GM12878 (cell line): Measurements from ENCODE around the gene MAP1LC3A. TPM values are rescaled to one million over a fixed set of nuclear protein-coding genes. Genes with fewer than 3 reads are reported as not detected.

Experiments used
- ATAC-seq: fragments of 200-7000 bp; cut with Tn5 transposase; 3 replicates; pipeline ENCODE4 v1.9.1; 2020; ENCODE audit warnings: mild to moderate bottlenecking, moderate library complexity
- BruUV-seq: library from RNA; stranded (reverse); fragments of 400-500 nt; replicated peaks from 2 replicates; lab custom pipeline; 2021; lab: Mats Ljungman, UMichigan
- CTCF ChIA-PET: fragments of 300-600 bp; sonication (Branson Sonifier 250); formaldehyde crosslinking; extraction: SDS; loops from one replicate; lab custom pipeline; 2021; ENCODE audit warnings: inconsistent platforms; lab: Yijun Ruan, JAX
- POLR2A ChIA-PET: fragments of 350-600 bp; formaldehyde crosslinking; extraction: SDS; loops from one replicate; lab custom pipeline; 2021; ENCODE audit warnings: inconsistent platforms; lab: Charles Lee
- RAD21 ChIA-PET: fragments of 300-600 bp; sonication (Branson Sonifier 250); formaldehyde crosslinking; loops from one replicate; lab custom pipeline; 2023; ENCODE audit warnings: antibody characterized with exemption; ENCODE audit not compliant: unreplicated experiment; lab: Charles Lee
- SMC1A ChIA-PET: fragments of 300-600 bp; sonication (Branson Sonifier 250); formaldehyde crosslinking; loops from one replicate; lab custom pipeline; 2023; ENCODE audit not compliant: unreplicated experiment, uncharacterized antibody; lab: Charles Lee
- DNase-seq: peaks from one replicate; pipeline ENCODE4 v3.0.0-alpha.2; 2011; ENCODE audit warnings: low read depth, low spot score
- FAIRE-seq: peaks from 3 replicates; lab custom pipeline; 2011; peaks lifted over from hg19 to GRCh38; lab: Jason Lieb, UNC
- H2AFZ ChIP-seq: 2 replicates; pipeline ENCODE4 v1.6.0; 2011; ENCODE audit warnings: low read depth, low read length, control low read depth; ENCODE audit not compliant: control insufficient read depth
- H3K27ac ChIP-seq: 2 replicates; pipeline ENCODE4 v1.5.1; 2011; ENCODE audit warnings: control low read depth; ENCODE audit not compliant: control insufficient read depth, insufficient read depth
- H3K27me3 ChIP-seq, 2 experiments: replicated peaks in 1 of 2; 2 replicates each; pipeline versions ENCODE4 v1.6.0 to v1.6.1; 2011; ENCODE audit warnings: low read length in 1 of 2; ENCODE audit not compliant: control insufficient read depth in 2 of 2, insufficient read depth in 2 of 2
- H3K36me3 ChIP-seq, 2 experiments: 2 replicates each; pipeline ENCODE4 v1.5.1; 2011; ENCODE audit warnings: low read length in 1 of 2; ENCODE audit not compliant: control insufficient read depth in 2 of 2, insufficient read depth in 2 of 2
- H3K4me1 ChIP-seq: 2 replicates; pipeline ENCODE4 v1.6.1; 2011; ENCODE audit warnings: mild to moderate bottlenecking, low read length, moderate library complexity, mixed read lengths; ENCODE audit not compliant: control insufficient read depth, insufficient read depth
- H3K4me2 ChIP-seq: 2 replicates; pipeline ENCODE4 v1.6.0; 2011; ENCODE audit warnings: control low read depth; ENCODE audit not compliant: control insufficient read depth, insufficient read depth
- H3K4me3 ChIP-seq: fragments of 200-600 bp; sonication (generic); 2 replicates; pipeline ENCODE4 v1.5.1; 2016
- H3K79me2 ChIP-seq: 2 replicates; pipeline ENCODE4 v1.6.0; 2011; ENCODE audit warnings: low read length; ENCODE audit not compliant: control insufficient read depth, insufficient read depth
- H3K9ac ChIP-seq: 2 replicates; pipeline ENCODE4 v1.8.0; 2011; ENCODE audit warnings: low read length, control low read depth, mixed read lengths; ENCODE audit not compliant: control insufficient read depth, insufficient read depth
- H3K9me3 ChIP-seq: replicated peaks from 3 replicates; pipeline ENCODE4 v1.5.1; 2011; ENCODE audit warnings: mild to moderate bottlenecking, low read length; ENCODE audit not compliant: control insufficient read depth, insufficient read depth
- H4K20me1 ChIP-seq: 2 replicates; pipeline ENCODE4 v1.6.0; 2011; ENCODE audit not compliant: control insufficient read depth, insufficient read depth
- BACH1 ChIP-seq: fragments of 450-650 bp; IDR thresholded peaks from 2 replicates; pipeline ENCODE4 v1.6.1; 2017; ENCODE audit warnings: mild to moderate bottlenecking, borderline replicate concordance
- CBFB ChIP-seq: IDR thresholded peaks from 2 replicates; pipeline ENCODE4 v1.6.1; 2016; ENCODE audit warnings: antibody characterized with exemption, low read depth
- ESRRA ChIP-seq: IDR thresholded peaks from 2 replicates; pipeline ENCODE4 v1.6.1; 2012; ENCODE audit warnings: mild to moderate bottlenecking, low read length, improper control_type of control experiment
- FOXK2 ChIP-seq: fragments of 450-650 bp; IDR thresholded peaks from 2 replicates; pipeline ENCODE4 v1.6.1; 2017; ENCODE audit warnings: mild to moderate bottlenecking, moderate library complexity
- GATAD2B ChIP-seq: fragments of 450-650 bp; conservative IDR thresholded peaks from 2 replicates; pipeline ENCODE4 v1.6.1; 2017; ENCODE audit warnings: low read depth, mild to moderate bottlenecking, moderate library complexity
- NFIC ChIP-seq: IDR thresholded peaks from 2 replicates; pipeline ENCODE4 v1.6.1; 2012; ENCODE audit warnings: low read depth, mild to moderate bottlenecking, inconsistent platforms, low read length, moderate library complexity
- NR2C2 ChIP-seq: IDR thresholded peaks from 2 replicates; pipeline ENCODE4 v1.6.1; 2011; ENCODE audit warnings: borderline replicate concordance, low read depth; ENCODE audit not compliant: control insufficient read depth, insufficient read length
- PML ChIP-seq: IDR thresholded peaks from 2 replicates; pipeline ENCODE4 v1.6.1; 2012; ENCODE audit warnings: low read length, inconsistent platforms
- RAD21 ChIP-seq: IDR thresholded peaks from 2 replicates; pipeline ENCODE4 v1.6.1; 2011; ENCODE audit warnings: mild to moderate bottlenecking, low read depth, low read length, moderate library complexity; ENCODE audit not compliant: insufficient read depth
- WGBS: methylation state at CpG from one replicate; pipeline ENCODE4 v1.1.6; 2016; ENCODE audit warnings: low lambda C conversion rate; ENCODE audit not compliant: insufficient replicate concordance, insufficient coverage; ENCODE audit errors: missing lambda C conversion rate; 5-methylcytosine and 5-hydroxymethylcytosine counted together
- in situ Hi-C: fragments of 300-500 bp; cut with MboI; formaldehyde crosslinking; loops from 9 replicates; pipeline ENCODE4 v1.14.3; 2018; ENCODE audit warnings: mixed read lengths
- intact Hi-C: fragments of 100-400 bp; cut with micrococcal nuclease; formaldehyde crosslinking; loops from one replicate; pipeline ENCODE4 v1.14.2; 2022; ENCODE audit not compliant: unreplicated experiment
- polyA plus RNA-seq, 11 experiments: library from polyadenylated mRNA; depleted of rRNA in 4 of 11; unstranded in 6 of 11; stranded (reverse) in 5 of 11; fragments of >200 nt; fragmentation: Nextera tagmentation in 4 of 11; fragmentation: Illumina TruSeq in 1 of 11; extraction: Ambion mirVana in 4 of 11; extraction: Trizol in 1 of 11; gene quantifications; 1 replicate in 1 of 11; 2 replicates in 10 of 11; pipeline versions ENCODE4 v1.2.1 to v1.2.3, GENCODE V29; 2011 to 2016; ENCODE audit warnings: inconsistent platforms in 2 of 11, missing spikeins in 2 of 11, low read depth in 1 of 11
- total RNA-seq, 4 experiments: library from RNA; depleted of rRNA in 3 of 4; stranded (reverse); fragments of >200 nt in 3 of 4; fragmentation: Illumina TruSeq in 1 of 4; extraction: Trizol in 1 of 4; gene quantifications; 2 replicates each; pipeline versions ENCODE4 v1.2.1 to v1.2.3, GENCODE V29; 2013 to 2021
- TF ChIP-seq, protein P1 (sequence below): fragments of 450-650 bp; formaldehyde crosslinking; IDR thresholded peaks from 2 replicates; pipeline ENCODE4 v1.4.0; 2022; ENCODE audit warnings: mild to moderate bottlenecking, moderate library complexity
- TF ChIP-seq, protein P2 (sequence below): IDR thresholded peaks from 2 replicates; pipeline ENCODE4 v1.6.1; 2011; ENCODE audit warnings: low read depth, mild to moderate bottlenecking, low read length, moderate library complexity, borderline replicate concordance; ENCODE audit errors: extremely low read depth
- TF ChIP-seq, protein P3 (sequence below): fragments of 450-650 bp; IDR thresholded peaks from 2 replicates; pipeline ENCODE4 v1.6.1; 2017; ENCODE audit warnings: borderline replicate concordance

Gene MAP1LC3A
- total and polyA plus RNA-seq, 10 of the 15 experiments (the other 5 are each of a cell fraction or from before 2014, with no cell fraction given), result 0.27 to 1.2 (median 0.39) TPM; not detected in 4

DNA sequence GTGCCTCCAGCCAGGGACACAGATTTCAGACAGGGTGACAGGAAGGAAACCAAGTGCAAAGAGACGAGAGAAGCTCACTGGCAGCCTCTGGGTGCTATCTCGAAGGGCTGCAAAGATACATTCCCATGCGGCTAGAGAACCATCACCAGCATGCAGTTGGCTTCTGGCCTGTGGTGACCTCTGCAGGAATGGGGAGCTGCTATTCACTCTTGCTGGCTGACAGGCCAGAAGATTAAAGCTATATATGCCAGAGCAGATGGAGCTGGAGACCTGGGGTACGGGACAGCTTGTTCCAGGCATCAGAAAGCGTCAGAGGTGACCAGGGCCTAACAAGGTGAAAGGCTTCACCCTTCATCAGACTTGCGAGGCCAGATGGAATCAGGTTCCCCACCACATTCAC is 20.0 kb downstream of the MAP1LC3A start:
- H3K4me2 ChIP-seq, result no peak overlapping the region

More for the DNA sequence above, 20.0 kb downstream of the MAP1LC3A start:
- H3K9ac ChIP-seq, result no peak overlapping the region
- H3K27ac ChIP-seq, result no peak overlapping the region
- ATAC-seq (no peak), FAIRE-seq (no peak), DNase-seq (no peak)
- 73% methylated on average over 6 of the region's 6 CpGs for WGBS
- H3K79me2 ChIP-seq, result no peaks in the 10 kb centered on the region
- H3K36me3 ChIP-seq, result peaks cover 2 to 23% of the 10 kb centered on the region in 2 experiments; a peak in 3 of 4 replicates
- ChIA-PET CTCF (interaction anchor here (0.9 kb wide), 1 partner anchor 25 kb away, joined by 3 read pairs; no protein-coding TSS in a partner anchor), RAD21 (interaction anchor here (2.3 kb wide), 1 partner anchor 191 kb away, joined by 8 read pairs; no protein-coding TSS in a partner anchor), SMC1A (no interaction called here)
- no peak overlapping the region for H3K4me3 ChIP-seq
- intact Hi-C loops, result no loop called here
- H4K20me1 ChIP-seq, result no peaks in the 10 kb centered on the region
- H2AFZ ChIP-seq, result no peak overlapping the region
- H3K9me3 ChIP-seq, result no peaks in the 10 kb centered on the region; the same call in 2 of the 3 replicates
- in situ Hi-C loops, result no loop called here
- H3K27me3 ChIP-seq, result no peaks in the 10 kb centered on the region
- peaks cover 13% of the 10 kb centered on the region for H3K4me1 ChIP-seq
- BruUV-seq, result no TSS peak
- TF ChIP-seq, protein P1, sequence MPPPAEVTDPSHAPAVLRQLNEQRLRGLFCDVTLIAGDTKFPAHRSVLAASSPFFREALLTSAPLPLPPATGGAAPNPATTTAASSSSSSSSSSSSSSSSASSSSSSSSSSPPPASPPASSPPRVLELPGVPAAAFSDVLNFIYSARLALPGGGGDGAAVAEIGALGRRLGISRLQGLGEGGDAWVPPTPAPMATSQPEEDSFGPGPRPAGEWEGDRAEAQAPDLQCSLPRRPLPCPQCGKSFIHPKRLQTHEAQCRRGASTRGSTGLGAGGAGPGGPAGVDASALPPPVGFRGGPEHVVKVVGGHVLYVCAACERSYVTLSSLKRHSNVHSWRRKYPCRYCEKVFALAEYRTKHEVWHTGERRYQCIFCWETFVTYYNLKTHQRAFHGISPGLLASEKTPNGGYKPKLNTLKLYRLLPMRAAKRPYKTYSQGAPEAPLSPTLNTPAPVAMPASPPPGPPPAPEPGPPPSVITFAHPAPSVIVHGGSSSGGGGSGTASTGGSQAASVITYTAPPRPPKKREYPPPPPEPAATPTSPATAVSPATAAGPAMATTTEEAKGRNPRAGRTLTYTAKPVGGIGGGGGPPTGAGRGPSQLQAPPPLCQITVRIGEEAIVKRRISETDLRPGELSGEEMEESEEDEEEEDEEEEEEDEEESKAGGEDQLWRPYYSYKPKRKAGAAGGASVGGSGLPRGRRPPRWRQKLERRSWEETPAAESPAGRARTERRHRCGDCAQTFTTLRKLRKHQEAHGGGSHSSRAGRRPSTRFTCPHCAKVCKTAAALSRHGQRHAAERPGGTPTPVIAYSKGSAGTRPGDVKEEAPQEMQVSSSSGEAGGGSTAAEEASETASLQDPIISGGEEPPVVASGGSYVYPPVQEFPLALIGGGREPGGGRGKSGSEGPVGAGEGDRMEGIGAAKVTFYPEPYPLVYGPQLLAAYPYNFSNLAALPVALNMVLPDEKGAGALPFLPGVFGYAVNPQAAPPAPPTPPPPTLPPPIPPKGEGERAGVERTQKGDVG (CRISPR knock-in tag), result no peak
- TF ChIP-seq, protein P2, sequence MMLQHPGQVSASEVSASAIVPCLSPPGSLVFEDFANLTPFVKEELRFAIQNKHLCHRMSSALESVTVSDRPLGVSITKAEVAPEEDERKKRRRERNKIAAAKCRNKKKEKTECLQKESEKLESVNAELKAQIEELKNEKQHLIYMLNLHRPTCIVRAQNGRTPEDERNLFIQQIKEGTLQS, result no peak
- TF ChIP-seq FOXK2 (no peak), NFIC (no peak), ESRRA (no peak), NR2C2 (no peak), CBFB (no peak), BACH1 (no peak), PML (no peak), GATAD2B (no peak), RAD21 (no peak)
- TF ChIP-seq, protein P3, sequence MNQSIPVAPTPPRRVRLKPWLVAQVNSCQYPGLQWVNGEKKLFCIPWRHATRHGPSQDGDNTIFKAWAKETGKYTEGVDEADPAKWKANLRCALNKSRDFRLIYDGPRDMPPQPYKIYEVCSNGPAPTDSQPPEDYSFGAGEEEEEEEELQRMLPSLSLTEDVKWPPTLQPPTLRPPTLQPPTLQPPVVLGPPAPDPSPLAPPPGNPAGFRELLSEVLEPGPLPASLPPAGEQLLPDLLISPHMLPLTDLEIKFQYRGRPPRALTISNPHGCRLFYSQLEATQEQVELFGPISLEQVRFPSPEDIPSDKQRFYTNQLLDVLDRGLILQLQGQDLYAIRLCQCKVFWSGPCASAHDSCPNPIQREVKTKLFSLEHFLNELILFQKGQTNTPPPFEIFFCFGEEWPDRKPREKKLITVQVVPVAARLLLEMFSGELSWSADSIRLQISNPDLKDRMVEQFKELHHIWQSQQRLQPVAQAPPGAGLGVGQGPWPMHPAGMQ, result no peak
- TF ChIP-seq, all 136 proteins: peak for 0
- POLR2A ChIA-PET, result interaction anchor here (1.2 kb wide), 1 partner anchor 9 kb away, joined by 4 read pairs; no protein-coding TSS in a partner anchor
